Keratinocyte (primary cell): Measurements from ENCODE around the gene CTXND1.

Experiments used
- CTCF ChIP-seq, 3 experiments: IDR thresholded peaks in 1 of 3; conservative IDR thresholded peaks in 1 of 3; optimal IDR thresholded peaks in 1 of 3; 2 replicates in 2 of 3; 3 replicates in 1 of 3; pipeline versions ENCODE3 to v1.5.1; 2011; ENCODE audit warnings: low read length in 3 of 3, mild to moderate bottlenecking in 3 of 3, moderate library complexity in 2 of 3, control low read depth in 1 of 3, inconsistent platforms in 1 of 3; ENCODE audit not compliant: insufficient read depth in 2 of 3; ENCODE audit errors: extremely low read depth in 1 of 3
- EZH2 ChIP-seq: IDR thresholded peaks from one replicate; pipeline ENCODE4 v1.6.1; 2012; ENCODE audit warnings: inconsistent platforms, mild to moderate bottlenecking, low read length, moderate library complexity

DNA sequence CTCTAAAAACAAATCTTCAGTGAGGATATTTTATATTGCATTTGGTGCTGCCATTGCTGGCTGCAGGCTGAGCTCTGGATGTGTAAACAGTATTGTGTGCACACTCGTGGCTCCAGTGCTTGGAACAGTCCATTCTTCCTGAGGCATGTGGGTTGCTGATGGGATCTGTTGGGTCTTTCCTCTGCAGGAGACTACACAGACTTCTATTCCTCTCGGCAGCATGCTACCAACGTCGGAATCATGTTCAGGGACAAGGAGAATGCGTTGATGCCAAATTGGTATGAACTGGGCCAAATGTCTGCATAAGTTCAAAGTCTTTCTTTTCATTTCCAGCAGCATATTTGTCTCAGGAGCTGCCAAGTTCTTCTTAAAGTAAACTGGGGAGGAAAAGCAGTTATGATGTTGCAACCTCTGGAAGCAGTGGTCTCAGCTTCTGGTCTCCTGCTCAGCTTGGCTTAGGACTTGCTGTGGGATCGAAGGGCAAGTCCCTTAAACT is 89.9 kb downstream of the CTXND1 start:
- TF ChIP-seq CTCF (optimal IDR thresholded peaks at IDR 0.05 in 1 of 3, IDR thresholded peaks at IDR 0.05 in 1 of 3, conservative IDR thresholded peaks at IDR 0.05 in 1 of 3; ENCODE audit: extremely low read depth in 1 of 3, insufficient read depth in 2 of 3, low read length in 3 of 3) (no peak), EZH2 (no peak)
